PC-9 (cell line): ENCODE data around the gene NOX3.

ENCODE experiments used
- EZH2 ChIP-seq: fragments of 200-600 bp; sonication (generic); IDR thresholded peaks from 2 replicates; pipeline ENCODE4 v1.8.0; 2017; ENCODE audit warnings: antibody characterized with exemption, low read depth
- TF ChIP-seq, protein P1 (sequence below): fragments of 200-600 bp; sonication (generic); conservative IDR thresholded peaks from 2 replicates; pipeline ENCODE4 v1.6.1; 2017; ENCODE audit warnings: mixed run types, antibody characterized with exemption, mild to moderate bottlenecking, moderate library complexity

DNA sequence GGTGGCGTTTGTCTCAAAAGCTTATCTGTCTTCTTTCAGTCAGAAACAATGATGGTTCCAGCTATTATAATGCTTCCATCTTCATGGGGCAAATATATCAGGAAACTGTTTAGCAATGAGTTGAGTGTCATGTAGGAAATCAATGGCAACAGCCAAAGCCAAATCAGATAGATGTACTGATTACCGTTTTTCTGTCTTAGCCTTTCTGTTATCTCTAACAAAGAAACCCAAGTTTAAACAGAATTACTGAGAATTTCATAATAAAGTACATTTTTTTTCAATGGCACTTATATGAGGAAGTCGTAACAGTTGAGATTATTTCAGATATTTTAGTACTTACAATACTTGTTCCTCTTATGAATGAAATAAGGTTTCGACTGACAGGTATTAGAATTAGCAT, 1.2 kb downstream of the NOX3 start:
- TF ChIP-seq, protein P1, sequence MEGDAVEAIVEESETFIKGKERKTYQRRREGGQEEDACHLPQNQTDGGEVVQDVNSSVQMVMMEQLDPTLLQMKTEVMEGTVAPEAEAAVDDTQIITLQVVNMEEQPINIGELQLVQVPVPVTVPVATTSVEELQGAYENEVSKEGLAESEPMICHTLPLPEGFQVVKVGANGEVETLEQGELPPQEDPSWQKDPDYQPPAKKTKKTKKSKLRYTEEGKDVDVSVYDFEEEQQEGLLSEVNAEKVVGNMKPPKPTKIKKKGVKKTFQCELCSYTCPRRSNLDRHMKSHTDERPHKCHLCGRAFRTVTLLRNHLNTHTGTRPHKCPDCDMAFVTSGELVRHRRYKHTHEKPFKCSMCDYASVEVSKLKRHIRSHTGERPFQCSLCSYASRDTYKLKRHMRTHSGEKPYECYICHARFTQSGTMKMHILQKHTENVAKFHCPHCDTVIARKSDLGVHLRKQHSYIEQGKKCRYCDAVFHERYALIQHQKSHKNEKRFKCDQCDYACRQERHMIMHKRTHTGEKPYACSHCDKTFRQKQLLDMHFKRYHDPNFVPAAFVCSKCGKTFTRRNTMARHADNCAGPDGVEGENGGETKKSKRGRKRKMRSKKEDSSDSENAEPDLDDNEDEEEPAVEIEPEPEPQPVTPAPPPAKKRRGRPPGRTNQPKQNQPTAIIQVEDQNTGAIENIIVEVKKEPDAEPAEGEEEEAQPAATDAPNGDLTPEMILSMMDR: no peak
- TF ChIP-seq EZH2: no peak
